HL-60 (cell line): ENCODE data around the gene DPPA5.

ENCODE experiments used
- CTCF ChIP-seq: IDR thresholded peaks from one replicate; pipeline ENCODE4 v1.5.1; 2011; ENCODE audit warnings: low read length, control low read depth, inconsistent platforms; ENCODE audit not compliant: insufficient read depth
- GABPA ChIP-seq: IDR thresholded peaks from 2 replicates; pipeline ENCODE4 v1.6.1; 2012; ENCODE audit warnings: low read depth
- POLR2AphosphoS5 ChIP-seq: IDR thresholded peaks from 2 replicates; pipeline ENCODE4 v1.6.1; 2012; ENCODE audit warnings: low read depth
- REST ChIP-seq: IDR thresholded peaks from 2 replicates; pipeline ENCODE4 v1.6.1; 2012; ENCODE audit warnings: low read depth; ENCODE audit not compliant: insufficient replicate concordance
- SPI1 ChIP-seq: IDR thresholded peaks from 2 replicates; pipeline ENCODE4 v1.6.1; 2012; ENCODE audit warnings: low read depth, mild to moderate bottlenecking, borderline replicate concordance

GRCh38 chr6:73377225-73377624, 23.1 kb upstream of the DPPA5 start:
- TF ChIP-seq CTCF (no peak), GABPA (no peak), REST (no peak), POLR2AphosphoS5 (no peak), SPI1 (no peak)
